Heart right ventricle (tissue), 16 donors: Measurements from ENCODE around the gene RXRB. TPM values are rescaled to one million over a fixed set of nuclear protein-coding genes. Genes with fewer than 3 reads are reported as not detected.

Experiments
- ATAC-seq, 8 donors: fragments of 200-7000 bp; cut with Tn5 transposase; one replicate each; pipeline ENCODE4 v1.9.1; 2020; ENCODE audit warnings: mild to moderate bottlenecking in 8 of 8, moderate library complexity in 8 of 8, moderate number of reproducible peaks in 1 of 8
- DNase-seq, 2 donors: peaks; one replicate each; pipeline ENCODE4 v3.0.0-alpha.2; 2020
- H3K27ac ChIP-seq, 10 donors: fragments of 200-600 bp; sonication (generic) in 2 of 10; one replicate each; pipeline versions ENCODE4 v1.5.0 to v1.8.0; 2020 to 2022; ENCODE audit warnings: mild to moderate bottlenecking in 3 of 10
- H3K27me3 ChIP-seq, 7 donors: fragments of 200-600 bp; one replicate each; pipeline ENCODE4 v1.8.0; 2021 to 2022; ENCODE audit warnings: mild to moderate bottlenecking in 2 of 7
- H3K36me3 ChIP-seq, 9 donors: fragments of 200-600 bp; sonication (generic) in 1 of 9; one replicate each; pipeline versions ENCODE4 v1.5.0 to v1.8.0; 2020 to 2022; ENCODE audit warnings: mild to moderate bottlenecking in 2 of 9
- H3K4me1 ChIP-seq, 9 donors: fragments of 200-600 bp; sonication (generic) in 1 of 9; one replicate each; pipeline versions ENCODE4 v1.5.0 to v1.8.0; 2020 to 2022; ENCODE audit warnings: mild to moderate bottlenecking in 4 of 9
- H3K4me3 ChIP-seq, 10 donors: fragments of 200-600 bp; sonication (generic) in 2 of 10; one replicate each; pipeline versions ENCODE4 v1.5.0 to v1.8.0; 2020 to 2022; ENCODE audit warnings: mild to moderate bottlenecking in 7 of 10, moderate library complexity in 2 of 10
- H3K9me3 ChIP-seq, 11 donors: fragments of 200-600 bp in 10 of 11; sonication (generic) in 2 of 11; one replicate each; pipeline versions ENCODE4 v1.5.0 to v1.8.0; 2013 to 2022; ENCODE audit warnings: mild to moderate bottlenecking in 2 of 11, control low read depth in 1 of 11, moderate library complexity in 1 of 11
- WGBS, 2 donors: extraction: QIAGEN DNeasy Blood & Tissue Kit; methylation state at CpG; one replicate each; pipeline ENCODE4 v1.1.7; 2013; ENCODE audit warnings: inconsistent platforms in 1 of 2; 5-methylcytosine and 5-hydroxymethylcytosine counted together
- intact Hi-C, 10 donors: fragments of 100-400 bp; cut with DNase I; formaldehyde crosslinking; loops; one replicate each; pipeline versions ENCODE4 v1.11.1 to v1.14.2; 2022
- polyA plus RNA-seq, 2 donors: library from polyadenylated mRNA; stranded (reverse); fragments of 200-250 nt; gene quantifications; one replicate each; pipeline ENCODE4 v1.2.3, GENCODE V29; 2013
- total RNA-seq, 10 donors: library from RNA; stranded (reverse); fragmentation: NEBNext Ultra II Directional in 3 of 10; extraction: Animal tissue kit (Norgen Biotek cat#: 25700) in 3 of 10; gene quantifications; one replicate each; pipeline versions ENCODE4 v1.2.1 to v1.2.4, GENCODE V29; 2021 to 2023
- TF ChIP-seq, protein P1 (sequence below), 9 donors: fragments of 200-600 bp; sonication (generic) in 2 of 9; IDR thresholded peaks; one replicate each; pipeline versions ENCODE4 v1.5.0 to v1.8.0; 2021 to 2022; ENCODE audit warnings: antibody characterized with exemption in 9 of 9, mild to moderate bottlenecking in 5 of 9, moderate library complexity in 1 of 9
- donor health status: Arrhythmogenic right ventricular cardiomyopathy.
- donor health status: ischemic (EF 13 %, LVEDD 7.1; RV severe dilation, severe dysfunction).
- donor health status: healthy with polysubstance abuse.
- donor health status: DM: no; HTN: yes; CAD: no.
- donor health status: DM: no; HTN: no; CAD: no.
- donor health status: ischemic (EF 25% LVEDD 6.9; RV normal size, moderate dysfunction).
- donor health status: ischemic (EF 25% LVEDD 5.7; RV mildly dilated, moderate dysfunction).
- donor health status: healthy.
- donor health status: DM: yes; HTN: yes; CAD: no.
- donor health status: Ischemic cardiomyopathy.
- donor health status: ischemic (EF 35%, LVEDD 5.7; RV mildly dilated, moderate dysfunction).
- donor health status: nonischemic (EF 11% LVEDD 7.7; RV severe dilation, severe dysfunction).
- donor health status: DM: yes; HTN: yes; CAD: no.
- donor health status: PGD.
- donor health status: ischemic (EF 29% LVEDD 5.4; RV normal size, mild dysfunction).
- donor health status: nonischemic (EF 23%, LVEDD 6.1; RV moderate dilation, normal function).

Gene RXRB
- total and polyA plus RNA-seq, 12 donors: 22.2 to 40.7 (median 33.2) TPM

DNA sequence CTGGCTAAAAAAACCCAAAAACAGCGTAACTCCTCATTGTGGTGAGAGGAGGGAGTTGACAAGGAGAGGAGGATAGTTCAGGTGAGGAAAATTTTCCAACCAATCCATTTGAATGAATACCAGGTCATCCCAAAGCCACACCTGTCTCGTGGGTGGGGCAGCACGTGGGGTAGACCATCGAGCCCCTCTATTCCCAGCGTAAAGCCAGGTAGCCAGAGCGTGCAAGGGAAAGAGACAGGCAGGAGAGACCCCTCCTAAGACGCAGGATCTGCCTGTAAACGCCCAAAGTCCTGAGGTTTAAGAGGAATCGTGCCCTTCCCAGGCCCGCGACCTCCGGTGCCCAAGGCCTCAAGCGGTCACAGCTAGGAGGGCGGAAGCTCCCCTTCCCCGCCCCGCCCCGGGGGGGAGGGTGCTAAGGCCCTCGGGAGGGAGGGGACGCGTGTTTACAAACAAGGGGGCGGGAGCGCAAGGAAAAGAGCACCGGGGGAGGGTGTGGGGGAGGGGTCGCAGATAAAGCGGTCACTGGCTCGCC lies 712 bp downstream of the RXRB start:
- Histone ChIP-seq H3K9me3 (no peaks in the 10 kb centered on the region), H3K4me3 (peak overlapping the region; percentile 56 to 97 (median 80)), H3K36me3 (peaks cover 0 to 61% (median 43%) of the 10 kb centered on the region in 9 donors), H3K27me3 (no peaks in the 10 kb centered on the region), H3K4me1 (peaks cover 27 to 72% (median 60%) of the 10 kb centered on the region in 9 donors), H3K27ac (peak overlapping the region; percentile 94 to 99 (median 98))
- DNase-seq: peak; percentile 69 to 78
- ATAC-seq: peak; percentile 22 to 60 (median 28)
- WGBS, 2 donors: 3 to 4% methylated on average over 24 to 26 of the region's 26 CpGs
- intact Hi-C loops: loop anchor here in 8 of 10 donors (2.0 to 10.0 kb wide), 8 partner anchors 37 to 1067 kb away; partner anchors contain the start of genes AGPAT1 (in 1 of the 8), BRD2 (in 1 of the 8) and RNF5 (in 1 of the 8)
- TF ChIP-seq, protein P1, sequence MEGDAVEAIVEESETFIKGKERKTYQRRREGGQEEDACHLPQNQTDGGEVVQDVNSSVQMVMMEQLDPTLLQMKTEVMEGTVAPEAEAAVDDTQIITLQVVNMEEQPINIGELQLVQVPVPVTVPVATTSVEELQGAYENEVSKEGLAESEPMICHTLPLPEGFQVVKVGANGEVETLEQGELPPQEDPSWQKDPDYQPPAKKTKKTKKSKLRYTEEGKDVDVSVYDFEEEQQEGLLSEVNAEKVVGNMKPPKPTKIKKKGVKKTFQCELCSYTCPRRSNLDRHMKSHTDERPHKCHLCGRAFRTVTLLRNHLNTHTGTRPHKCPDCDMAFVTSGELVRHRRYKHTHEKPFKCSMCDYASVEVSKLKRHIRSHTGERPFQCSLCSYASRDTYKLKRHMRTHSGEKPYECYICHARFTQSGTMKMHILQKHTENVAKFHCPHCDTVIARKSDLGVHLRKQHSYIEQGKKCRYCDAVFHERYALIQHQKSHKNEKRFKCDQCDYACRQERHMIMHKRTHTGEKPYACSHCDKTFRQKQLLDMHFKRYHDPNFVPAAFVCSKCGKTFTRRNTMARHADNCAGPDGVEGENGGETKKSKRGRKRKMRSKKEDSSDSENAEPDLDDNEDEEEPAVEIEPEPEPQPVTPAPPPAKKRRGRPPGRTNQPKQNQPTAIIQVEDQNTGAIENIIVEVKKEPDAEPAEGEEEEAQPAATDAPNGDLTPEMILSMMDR (IDR thresholded peaks at IDR 0.05): no peak

- H3K27ac ChIP-seq: peak overlapping the region in 9 of 10 donors; percentile 94 to 99 (median 99)
- no peak for DNase-seq
- TF ChIP-seq, protein P1 (IDR thresholded peaks at IDR 0.05): no peak
- H3K36me3 ChIP-seq: peaks cover 0 to 68% (median 43%) of the 10 kb centered on the region in 9 donors
- peak overlapping the region in 9 of 10 donors; percentile 56 to 97 (median 78) for H3K4me3 ChIP-seq
- no peak for ATAC-seq
- intact Hi-C loops: loop anchor here in 7 of 10 donors (2.0 to 5.0 kb wide), 3 partner anchors 37 to 232 kb away; partner anchors contain the start of gene BRD2 (in 1 of the 7)
- WGBS, 2 donors: 32% methylated on average over 3 of the region's 3 CpGs
- H3K4me1 ChIP-seq: peaks cover 24 to 66% (median 55%) of the 10 kb centered on the region in 9 donors
- no peaks in the 10 kb centered on the region for H3K27me3 ChIP-seq
- no peaks in the 10 kb centered on the region for H3K9me3 ChIP-seq
These were observed 1.5 kb downstream of the RXRB start for GRCh38 chr6:33198853-33199436.

DNA sequence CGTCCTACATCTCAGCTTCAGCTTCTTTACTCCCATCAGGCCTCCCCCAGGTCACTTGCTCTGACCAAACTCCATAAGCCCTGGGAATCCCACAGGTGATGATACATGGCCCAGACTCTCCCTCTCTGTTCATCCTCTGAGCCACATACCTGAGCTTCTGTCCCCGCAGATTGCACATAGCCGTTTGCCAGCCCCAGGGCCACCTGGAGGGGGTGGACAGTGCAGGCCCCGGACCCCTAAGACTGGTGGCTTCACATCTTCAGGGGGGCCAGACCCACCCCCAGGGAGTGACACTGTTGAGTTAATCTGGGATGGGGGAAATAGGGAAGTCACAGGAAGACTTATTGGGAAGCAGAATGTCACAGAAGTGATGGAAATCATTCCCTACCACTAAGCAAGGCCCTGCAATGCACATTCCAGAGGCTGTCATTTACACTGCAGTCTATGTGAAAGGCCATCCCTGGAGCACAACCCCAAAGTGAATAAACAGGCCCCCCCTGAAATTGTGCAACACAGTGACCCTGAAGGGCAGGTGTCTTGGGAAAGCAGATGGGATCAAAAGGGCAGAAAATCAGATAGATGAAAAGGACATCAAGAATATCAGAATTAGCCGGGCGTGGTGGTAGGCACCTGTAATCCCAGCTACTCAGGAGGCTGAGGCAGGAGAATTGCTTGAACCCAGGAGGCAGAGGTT lies 2.2 kb downstream of the RXRB start:
- intact Hi-C loops: loop anchor here in 7 of 10 donors (2.0 to 5.0 kb wide), 3 partner anchors 36 to 231 kb away; partner anchors contain the start of gene BRD2 (in 1 of the 7)
- ATAC-seq: no peak
- Histone ChIP-seq H3K36me3 (peaks cover 0 to 62% (median 41%) of the 10 kb centered on the region in 9 donors), H3K27ac (peak overlapping the region in 4 of 10 donors; percentile 6 to 26 (median 15)), H3K4me3 (no peak overlapping the region), H3K27me3 (no peaks in the 10 kb centered on the region), H3K9me3 (no peaks in the 10 kb centered on the region), H3K4me1 (peaks cover 22 to 64% (median 52%) of the 10 kb centered on the region in 9 donors)
- no peak for DNase-seq
- TF ChIP-seq, protein P1 (IDR thresholded peaks at IDR 0.05): no peak
- WGBS, 2 donors: 69 to 79% methylated on average over 6 of the region's 6 CpGs
